K562 (cell line): ENCODE data around the gene SLC36A1. TPM values are rescaled to one million over a fixed set of nuclear protein-coding genes. Genes with fewer than 3 reads are reported as not detected.

Experiments
- ATAC-seq: fragments of 200-7000 bp; cut with Tn5 transposase; 3 replicates; pipeline ENCODE4 v1.9.1; 2020; ENCODE audit warnings: moderate library complexity
- BruUV-seq: library from RNA; stranded (reverse); fragments of 400-500 nt; replicated peaks from 2 replicates; lab custom pipeline; 2021; lab: Mats Ljungman, UMichigan
- CTCF ChIA-PET: fragments of 300-600 bp; formaldehyde crosslinking; extraction: SDS; loops from one replicate; lab custom pipeline; 2021; ENCODE audit warnings: low intra/inter-chr PET ratio; lab: Yijun Ruan, JAX
- POLR2A ChIA-PET: fragments of 300-600, 350-650 bp; sonication (Branson Sonifier 250); formaldehyde crosslinking; extraction: SDS; loops from one replicate; lab custom pipeline; 2021; ENCODE audit warnings: antibody characterized with exemption, inconsistent platforms; lab: Yijun Ruan, JAX
- DNase-seq, 4 experiments: peaks; one replicate each; pipeline versions ENCODE4 v3.0.0 to v3.0.0-alpha.2; 2011 to 2018; ENCODE audit warnings: low spot score in 3 of 4, mixed read lengths in 3 of 4; ENCODE audit errors: extremely low read depth in 1 of 4
- FAIRE-seq: peaks from 2 replicates; lab custom pipeline; 2011; peaks lifted over from hg19 to GRCh38; lab: Jason Lieb, UNC
- H2AFZ ChIP-seq: 2 replicates; pipeline ENCODE4 v1.6.0; 2011; ENCODE audit warnings: low read depth, low read length, control low read depth, inconsistent platforms
- H3K27ac ChIP-seq: fragments of 200-600 bp; 3 replicates; pipeline ENCODE4 v1.8.0; 2011; ENCODE audit warnings: low read depth, mild to moderate bottlenecking, control low read depth, inconsistent platforms, low read length, moderate library complexity, mixed read lengths; ENCODE audit errors: extremely low read depth
- H3K27me3 ChIP-seq, 2 experiments: fragments of 300-600 bp in 1 of 2; 2 replicates in 1 of 2; 3 replicates in 1 of 2; pipeline versions ENCODE4 v1.6.0 to v1.8.0; 2011; ENCODE audit warnings: inconsistent platforms in 2 of 2, low read length in 2 of 2, mild to moderate bottlenecking in 1 of 2, mixed read lengths in 1 of 2, moderate library complexity in 1 of 2; ENCODE audit not compliant: control insufficient read depth in 2 of 2, insufficient read depth in 2 of 2
- H3K36me3 ChIP-seq: fragments of 300-600 bp; 3 replicates; pipeline ENCODE4 v1.8.0; 2011; ENCODE audit warnings: mild to moderate bottlenecking, low read length, inconsistent platforms; ENCODE audit not compliant: control insufficient read depth, insufficient read depth
- H3K4me1 ChIP-seq, 2 experiments: fragments of 200-600 bp in 1 of 2; replicated peaks in 1 of 2; 2 replicates in 1 of 2; 3 replicates in 1 of 2; pipeline versions ENCODE4 v1.5.1 to v1.8.0; 2011; ENCODE audit warnings: inconsistent platforms in 2 of 2, low read length in 2 of 2, mild to moderate bottlenecking in 1 of 2, mixed read lengths in 1 of 2, moderate library complexity in 1 of 2; ENCODE audit not compliant: control insufficient read depth in 2 of 2, insufficient read depth in 2 of 2
- H3K4me2 ChIP-seq: 2 replicates; pipeline ENCODE4 v1.6.1; 2011; ENCODE audit warnings: low read length, control low read depth, inconsistent platforms, mixed read lengths; ENCODE audit not compliant: insufficient read depth
- H3K4me3 ChIP-seq: fragments of 200-600 bp; sonication (generic), shearing (Covaris generic); 2 replicates; pipeline ENCODE4 v1.5.1; 2016; ENCODE audit warnings: control low read depth, inconsistent platforms
- H3K79me2 ChIP-seq: fragments of 200-600 bp; 3 replicates; pipeline ENCODE4 v1.8.0; 2011; ENCODE audit warnings: low read length, inconsistent platforms; ENCODE audit not compliant: control insufficient read depth, insufficient read depth
- H3K9ac ChIP-seq, 2 experiments: 2 replicates each; pipeline versions ENCODE4 v1.6.0 to v1.6.1; 2011; ENCODE audit warnings: low read depth in 2 of 2, low read length in 2 of 2, control low read depth in 1 of 2, inconsistent platforms in 1 of 2, mild to moderate bottlenecking in 1 of 2, mixed read lengths in 1 of 2; ENCODE audit not compliant: insufficient read depth in 1 of 2
- H3K9me1 ChIP-seq: one replicate; pipeline ENCODE4 v1.6.0; 2011; ENCODE audit warnings: inconsistent platforms, mild to moderate bottlenecking, low read length, moderate library complexity; ENCODE audit not compliant: control insufficient read depth, insufficient read depth
- H3K9me3 ChIP-seq: replicated peaks from 2 replicates; pipeline ENCODE4 v1.5.1; 2011; ENCODE audit warnings: low read depth, low read length, inconsistent platforms; ENCODE audit not compliant: control insufficient read depth, insufficient read depth
- H4K20me1 ChIP-seq: replicated peaks from 2 replicates; pipeline ENCODE4 v1.6.1; 2011; ENCODE audit warnings: low read length, inconsistent platforms, mixed read lengths; ENCODE audit not compliant: control insufficient read depth, insufficient read depth
- ASH1L ChIP-seq: fragments of 450-650 bp; IDR thresholded peaks from 2 replicates; pipeline ENCODE4 v1.6.1; 2018; ENCODE audit warnings: borderline replicate concordance, mild to moderate bottlenecking, low read depth; ENCODE audit not compliant: partially characterized antibody
- BCLAF1 ChIP-seq, 2 experiments: fragments of 450-650 bp in 1 of 2; IDR thresholded peaks; 2 replicates each; pipeline ENCODE4 v1.6.1; 2011 to 2017; ENCODE audit warnings: low read depth in 2 of 2, antibody characterized with exemption in 1 of 2, borderline replicate concordance in 1 of 2, low read length in 1 of 2, mild to moderate bottlenecking in 1 of 2, mixed read lengths in 1 of 2; ENCODE audit not compliant: control insufficient read depth in 1 of 2
- KDM4B ChIP-seq, 2 experiments: fragments of 450-650 bp in 1 of 2; sonication (generic) in 1 of 2; IDR thresholded peaks; 2 replicates each; pipeline ENCODE4 v1.6.1; 2016 to 2017; ENCODE audit warnings: borderline replicate concordance in 2 of 2, antibody characterized with exemption in 1 of 2, low read depth in 1 of 2, mild to moderate bottlenecking in 1 of 2
- MCM3 ChIP-seq: fragments of 450-650 bp; IDR thresholded peaks from 2 replicates; pipeline ENCODE4 v1.6.1; 2016
- RNF219 ChIP-seq: fragments of 250-450 bp; sonication (Bioruptor Pico); IDR thresholded peaks from 2 replicates; pipeline ENCODE4 v1.5.0; 2022; ENCODE audit warnings: mild to moderate bottlenecking
- ZHX1 ChIP-seq: fragments of 150-350 bp; conservative IDR thresholded peaks from 2 replicates; pipeline ENCODE4 v1.6.1; 2014; ENCODE audit warnings: low read length
- ZNF561 ChIP-seq: fragments of 450-650 bp; formaldehyde crosslinking; conservative IDR thresholded peaks from 2 replicates; pipeline ENCODE4 v1.4.0; 2020; ENCODE audit warnings: mild to moderate bottlenecking, moderate library complexity
- WGBS: fragments of 100-300 bp; shearing (Covaris generic); methylation state at CpG from one replicate; pipeline ENCODE4 v1.1.6; 2016; ENCODE audit warnings: low coverage, mixed read lengths; ENCODE audit not compliant: insufficient coverage; ENCODE audit errors: missing lambda C conversion rate; 5-methylcytosine and 5-hydroxymethylcytosine counted together
- in situ Hi-C: fragments of 300-500 bp; cut with MboI; formaldehyde crosslinking; loops from 4 replicates; pipeline ENCODE4 v1.15.0; 2018; ENCODE audit warnings: inconsistent platforms, mixed read lengths
- intact Hi-C: fragments of 100-400 bp; cut with micrococcal nuclease; formaldehyde crosslinking; loops from 2 replicates; pipeline ENCODE4 v1.14.2; 2022
- polyA plus RNA-seq, 8 experiments: library from polyadenylated mRNA; depleted of rRNA in 4 of 8; stranded (reverse) in 5 of 8; unstranded in 3 of 8; fragments of >200 nt; fragmentation: Nextera tagmentation in 2 of 8; fragmentation: Illumina TruSeq in 1 of 8; extraction: Ambion mirVana in 2 of 8; extraction: Trizol in 1 of 8; gene quantifications; 2 replicates each; pipeline versions ENCODE4 v1.2.1 to v1.2.3, GENCODE V29; 2011 to 2014; ENCODE audit warnings: inconsistent platforms in 1 of 8, missing spikeins in 1 of 8
- total RNA-seq, 7 experiments: library from RNA; depleted of rRNA in 6 of 7; stranded (reverse); fragments of >200 nt in 6 of 7; fragmentation: Illumina TruSeq in 2 of 7; extraction: Trizol in 2 of 7; gene quantifications; 2 replicates each; pipeline versions ENCODE4 v1.2.1 to v1.2.3, GENCODE V29; 2011 to 2021; ENCODE audit warnings: low replicate concordance in 1 of 7

Gene SLC36A1
- total and polyA plus RNA-seq, 9 of the 15 experiments (the other 6 are each of a cell fraction or from before 2014, with no cell fraction given), result 1.6 to 8.4 (median 4.6) TPM

DNA sequence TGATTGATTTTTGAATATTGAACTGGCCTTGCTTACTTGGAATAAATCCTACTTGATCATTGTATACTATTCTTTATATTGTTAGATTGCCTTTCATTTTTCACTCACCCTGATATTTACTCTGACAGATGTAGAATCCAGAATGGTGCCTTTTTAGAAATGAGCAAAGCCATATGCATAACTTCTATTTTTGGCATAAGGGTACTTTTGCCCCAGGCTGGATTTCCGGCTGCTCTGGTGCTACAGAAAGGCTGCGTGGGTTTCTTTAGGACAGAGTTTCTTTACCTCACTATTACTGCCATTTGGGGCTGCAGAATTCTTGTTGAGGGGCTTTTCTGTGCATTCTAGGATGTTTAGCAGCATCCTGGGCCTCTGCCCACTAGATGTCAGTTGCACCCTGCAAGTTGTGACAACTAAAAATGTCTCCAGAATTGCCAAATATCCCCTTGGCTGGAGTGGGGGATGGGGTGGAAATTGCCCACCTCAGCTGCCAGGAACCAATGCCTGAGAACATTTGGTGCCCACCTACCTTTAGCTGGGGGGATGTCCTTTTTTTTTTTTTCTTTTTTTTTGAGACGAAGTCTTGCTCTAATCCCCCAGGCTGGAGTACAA lies 50.1 kb downstream of the SLC36A1 start:
- Histone ChIP-seq H3K27me3 (no peaks in the 10 kb centered on the region), H4K20me1 (peaks cover 2% of the 10 kb centered on the region; the same call in 1 of the 2 replicates), H3K27ac (no peak overlapping the region), H3K36me3 (no peaks in the 10 kb centered on the region), H3K79me2 (no peaks in the 10 kb centered on the region), H3K9me1 (no peaks in the 10 kb centered on the region), H3K9ac (no peak overlapping the region), H3K4me2 (no peak overlapping the region), H3K4me1 (no peaks in the 10 kb centered on the region; a peak in 1 of 5 replicates), H2AFZ (no peak overlapping the region), H3K4me3 (no peak overlapping the region), H3K9me3 (no peaks in the 10 kb centered on the region)
- ChIA-PET CTCF (no interaction called here), POLR2A (interaction anchor here (0.6 kb wide), 1 partner anchor 9 kb away, joined by 3 read pairs; no protein-coding TSS in a partner anchor)
- intact Hi-C loops, result no loop called here
- TF ChIP-seq ZNF561 (no peak), ZHX1 (no peak), MCM3 (no peak), RNF219 (no peak), ASH1L (no peak), BCLAF1 (IDR thresholded peaks at IDR 0.05; ENCODE audit: borderline replicate concordance in 1 of 2, control insufficient read depth in 1 of 2, low read depth in 2 of 2, low read length in 1 of 2) (no peak), KDM4B (IDR thresholded peaks at IDR 0.05; ENCODE audit: borderline replicate concordance in 2 of 2, low read depth in 1 of 2) (no peak)
- BruUV-seq, result no TSS peak
- FAIRE-seq (no peak), ATAC-seq (no peak), DNase-seq (no peak)
- in situ Hi-C loops, result no loop called here
- WGBS, result 33% methylated on average over 3 of the region's 3 CpGs
